Activated CD8-positive, alpha-beta memory T cell treated with anti-CD3 and anti-CD28 coated beads, Interleukin-2, amount 50 U/mL, for 48 hours (primary cell): ENCODE measurements around the gene RLF.
A peak's percentile ranks its signal among the peaks of the same experiment; 100 is the strongest.

ENCODE experiments used
- DNase-seq: peaks from one replicate; pipeline ENCODE4 v3.0.0-alpha.2; 2020

RLF gene, protein sequence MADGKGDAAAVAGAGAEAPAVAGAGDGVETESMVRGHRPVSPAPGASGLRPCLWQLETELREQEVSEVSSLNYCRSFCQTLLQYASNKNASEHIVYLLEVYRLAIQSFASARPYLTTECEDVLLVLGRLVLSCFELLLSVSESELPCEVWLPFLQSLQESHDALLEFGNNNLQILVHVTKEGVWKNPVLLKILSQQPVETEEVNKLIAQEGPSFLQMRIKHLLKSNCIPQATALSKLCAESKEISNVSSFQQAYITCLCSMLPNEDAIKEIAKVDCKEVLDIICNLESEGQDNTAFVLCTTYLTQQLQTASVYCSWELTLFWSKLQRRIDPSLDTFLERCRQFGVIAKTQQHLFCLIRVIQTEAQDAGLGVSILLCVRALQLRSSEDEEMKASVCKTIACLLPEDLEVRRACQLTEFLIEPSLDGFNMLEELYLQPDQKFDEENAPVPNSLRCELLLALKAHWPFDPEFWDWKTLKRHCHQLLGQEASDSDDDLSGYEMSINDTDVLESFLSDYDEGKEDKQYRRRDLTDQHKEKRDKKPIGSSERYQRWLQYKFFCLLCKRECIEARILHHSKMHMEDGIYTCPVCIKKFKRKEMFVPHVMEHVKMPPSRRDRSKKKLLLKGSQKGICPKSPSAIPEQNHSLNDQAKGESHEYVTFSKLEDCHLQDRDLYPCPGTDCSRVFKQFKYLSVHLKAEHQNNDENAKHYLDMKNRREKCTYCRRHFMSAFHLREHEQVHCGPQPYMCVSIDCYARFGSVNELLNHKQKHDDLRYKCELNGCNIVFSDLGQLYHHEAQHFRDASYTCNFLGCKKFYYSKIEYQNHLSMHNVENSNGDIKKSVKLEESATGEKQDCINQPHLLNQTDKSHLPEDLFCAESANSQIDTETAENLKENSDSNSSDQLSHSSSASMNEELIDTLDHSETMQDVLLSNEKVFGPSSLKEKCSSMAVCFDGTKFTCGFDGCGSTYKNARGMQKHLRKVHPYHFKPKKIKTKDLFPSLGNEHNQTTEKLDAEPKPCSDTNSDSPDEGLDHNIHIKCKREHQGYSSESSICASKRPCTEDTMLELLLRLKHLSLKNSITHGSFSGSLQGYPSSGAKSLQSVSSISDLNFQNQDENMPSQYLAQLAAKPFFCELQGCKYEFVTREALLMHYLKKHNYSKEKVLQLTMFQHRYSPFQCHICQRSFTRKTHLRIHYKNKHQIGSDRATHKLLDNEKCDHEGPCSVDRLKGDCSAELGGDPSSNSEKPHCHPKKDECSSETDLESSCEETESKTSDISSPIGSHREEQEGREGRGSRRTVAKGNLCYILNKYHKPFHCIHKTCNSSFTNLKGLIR (N-terminal part only)

DNA sequence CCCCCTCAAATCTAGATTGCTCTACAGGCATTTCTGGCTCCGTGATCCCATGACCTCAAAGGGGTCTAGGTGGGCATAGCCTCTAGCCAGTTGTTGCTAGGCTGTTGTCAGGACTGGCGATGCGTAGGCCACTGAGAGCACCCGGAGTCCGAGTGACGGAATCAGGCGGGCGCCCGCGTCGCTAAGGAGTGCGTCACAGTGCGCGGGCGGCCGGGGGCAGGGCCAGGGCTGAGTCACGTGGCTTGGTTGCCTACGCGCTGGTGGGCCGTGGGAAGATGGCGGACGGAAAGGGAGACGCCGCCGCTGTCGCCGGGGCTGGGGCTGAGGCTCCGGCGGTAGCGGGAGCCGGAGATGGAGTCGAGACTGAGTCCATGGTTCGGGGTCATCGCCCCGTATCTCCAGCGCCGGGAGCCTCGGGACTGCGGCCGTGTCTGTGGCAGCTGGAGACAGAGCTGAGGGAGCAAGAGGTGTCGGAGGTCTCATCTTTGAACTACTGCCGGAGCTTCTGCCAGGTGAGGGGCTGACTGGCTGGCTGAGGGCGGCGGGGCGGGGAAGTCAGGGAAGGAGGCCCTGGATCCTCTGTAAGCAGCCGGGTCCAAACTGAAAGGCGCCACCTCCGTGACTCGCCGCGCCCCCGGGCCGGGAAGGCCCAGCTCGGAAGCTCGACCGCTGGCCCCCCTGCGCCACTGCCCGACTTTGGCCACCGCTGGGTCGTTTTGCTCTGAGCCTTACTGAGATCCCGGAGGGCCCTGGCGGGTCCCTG is at the start of gene RLF:
TSS of gene RLF (plus strand) at position 263 of the 763 bp plus-strand sequence. CDS start at position 276, 13 bp downstream.
- DNase-seq = peak; percentile 98

DNA sequence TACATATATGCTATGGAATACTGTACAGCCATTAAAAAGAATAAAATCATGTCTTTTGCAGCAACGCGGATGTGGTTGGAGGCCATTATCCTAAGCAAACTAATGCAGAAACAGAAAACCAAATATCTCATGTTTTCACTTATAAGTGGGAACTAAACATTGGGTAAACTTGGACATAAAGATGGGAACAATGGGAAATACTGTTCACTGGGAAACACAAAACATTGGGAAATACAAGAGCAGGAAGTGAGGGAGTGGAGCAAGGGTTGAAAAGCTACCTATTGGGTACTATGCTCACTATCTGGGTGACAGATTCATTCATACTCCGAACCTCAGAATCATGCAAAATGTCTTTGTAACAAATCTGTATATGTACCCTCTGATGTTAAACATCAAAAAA is 46.8 kb upstream of the RLF start:
- no peak for DNase-seq

DNA sequence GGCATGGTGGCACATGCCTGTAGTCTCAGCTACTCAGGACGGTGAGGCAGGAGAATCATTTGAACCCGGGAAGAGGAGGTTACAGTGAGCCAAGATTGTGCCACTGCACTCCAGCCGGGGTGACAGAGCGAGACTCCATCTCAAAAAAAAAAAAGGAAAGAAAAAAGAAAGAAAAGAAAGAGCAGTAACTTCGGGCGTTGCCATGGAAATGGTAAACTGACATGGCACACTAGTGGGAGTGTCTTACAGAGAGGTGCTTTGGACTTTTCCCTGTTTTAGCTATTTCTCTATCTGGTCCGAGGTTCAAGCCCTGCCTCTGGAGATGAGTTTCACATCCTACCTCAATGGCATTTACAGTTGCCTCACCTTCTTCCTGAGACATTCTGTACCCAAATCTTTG is 41.1 kb upstream of the RLF start:
- DNase-seq = no peak

DNA sequence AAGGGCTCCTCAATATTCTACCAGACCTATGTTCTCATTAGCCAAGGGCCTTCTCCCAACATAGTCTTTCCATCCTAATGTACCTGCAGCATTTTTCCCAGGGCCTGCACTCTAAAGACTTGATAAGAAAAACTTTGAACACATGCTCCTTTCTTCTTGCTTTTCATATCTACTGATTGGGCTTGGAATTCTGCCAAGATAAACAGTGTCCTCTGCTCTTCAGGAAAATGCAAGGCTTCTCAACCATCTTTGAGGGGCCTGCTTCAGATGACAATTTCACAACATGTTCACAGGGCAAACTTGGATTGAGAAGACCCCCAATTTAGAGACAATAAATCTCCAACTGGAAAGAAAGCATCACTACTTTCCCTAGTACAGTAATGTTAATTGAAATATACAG is 38.3 kb upstream of the RLF start:
- DNase-seq = no peak

DNA sequence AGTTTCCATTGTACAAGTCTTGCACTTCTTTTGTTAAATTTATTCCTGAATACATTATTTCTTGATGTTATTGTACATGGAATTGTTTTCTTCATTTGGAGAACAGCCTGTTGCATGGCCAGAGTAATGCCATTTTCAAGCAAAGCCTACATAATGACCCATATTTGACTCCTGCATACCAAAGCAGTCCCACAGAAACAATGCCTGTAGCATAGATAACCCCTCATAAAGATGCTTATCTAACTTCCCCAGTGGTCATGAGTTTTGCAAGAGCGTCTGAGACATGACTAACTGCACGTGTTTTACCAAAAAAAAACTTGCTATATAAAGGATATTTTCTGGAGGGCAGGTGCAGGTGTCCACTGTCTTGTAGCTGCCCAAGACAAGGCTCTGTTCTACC is 30.3 kb upstream of the RLF start:
- no peak for DNase-seq

DNA sequence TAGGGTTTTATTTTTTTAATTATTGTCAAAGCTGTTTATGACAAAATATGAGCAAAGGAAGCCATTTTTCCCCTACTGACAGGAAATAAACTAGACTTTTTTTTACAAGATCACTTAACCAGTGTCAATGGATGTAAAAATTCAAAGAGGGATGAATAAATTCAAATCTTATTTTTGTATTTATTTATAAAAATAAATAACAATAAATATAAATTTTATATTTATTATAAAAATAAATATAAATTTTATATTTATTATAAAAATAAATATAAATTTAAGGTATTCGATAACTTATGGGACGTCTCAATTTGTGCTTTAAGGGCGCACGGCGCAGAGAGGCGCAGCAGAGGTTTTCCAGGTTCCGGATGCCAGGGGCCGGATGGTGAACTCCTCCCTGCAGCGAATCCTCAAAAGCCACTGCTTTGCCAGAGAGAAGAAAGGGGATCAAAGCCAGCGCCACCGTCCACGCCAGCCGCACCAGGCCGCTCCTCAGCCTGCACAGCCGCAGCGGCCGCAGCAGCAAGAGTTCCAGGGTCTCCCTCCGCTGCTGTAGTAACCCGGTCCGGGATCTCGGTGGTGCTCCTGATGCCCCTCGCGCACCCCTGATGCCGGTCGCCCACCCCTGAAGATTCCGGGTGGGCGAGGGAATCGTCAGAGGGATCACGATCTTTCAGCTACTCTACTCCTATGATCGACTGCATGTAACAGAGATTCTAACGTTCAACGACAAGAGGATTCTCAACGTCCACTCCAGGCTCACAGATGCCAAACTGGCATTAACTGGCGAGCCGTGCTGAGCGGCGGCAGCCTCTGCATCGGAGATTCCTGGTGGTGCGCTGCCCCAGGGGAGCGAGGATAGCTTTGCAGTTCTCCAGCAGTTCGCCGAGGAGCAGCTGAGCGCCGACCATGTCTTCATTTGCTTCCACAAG is 28.5 kb upstream of the RLF start:
- no peak for DNase-seq

DNA sequence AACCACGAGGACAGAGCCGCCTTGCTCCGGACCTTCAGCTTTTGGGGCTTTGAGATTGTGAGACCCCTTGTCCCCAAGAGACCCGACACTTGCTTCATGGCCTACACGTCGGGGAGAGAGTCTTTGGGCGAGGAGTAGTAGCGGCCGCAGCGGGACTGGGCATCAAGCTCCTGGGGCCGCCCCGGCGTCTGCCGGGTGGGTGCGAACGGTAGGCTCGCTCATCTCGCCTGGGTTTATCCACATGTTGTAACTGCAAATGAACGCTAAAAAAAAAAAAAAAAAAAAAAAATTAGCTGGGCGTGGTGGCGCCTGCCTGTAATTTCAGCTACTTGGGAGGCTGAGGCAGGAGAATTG is 27.9 kb upstream of the RLF start:
- no peak for DNase-seq

DNA sequence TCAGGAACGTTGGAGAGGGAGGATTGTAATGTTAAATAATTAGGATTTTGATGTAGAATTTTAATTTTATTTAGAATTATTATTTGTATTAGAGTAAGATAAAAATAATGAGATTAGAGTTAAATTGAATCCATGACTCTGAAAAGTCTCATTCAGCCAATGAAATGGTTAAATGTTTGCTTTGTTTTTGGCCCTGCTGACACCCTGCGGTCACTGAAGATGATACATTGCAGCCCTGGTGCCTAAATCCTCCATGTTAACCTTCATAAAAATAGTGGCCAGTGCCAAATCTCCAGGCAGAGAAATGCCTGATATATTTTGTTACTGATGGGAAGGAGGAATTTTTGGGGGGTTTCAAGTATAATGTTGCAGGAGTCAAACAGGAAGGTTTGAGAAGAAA is 27.3 kb upstream of the RLF start:
- no peak for DNase-seq

DNA sequence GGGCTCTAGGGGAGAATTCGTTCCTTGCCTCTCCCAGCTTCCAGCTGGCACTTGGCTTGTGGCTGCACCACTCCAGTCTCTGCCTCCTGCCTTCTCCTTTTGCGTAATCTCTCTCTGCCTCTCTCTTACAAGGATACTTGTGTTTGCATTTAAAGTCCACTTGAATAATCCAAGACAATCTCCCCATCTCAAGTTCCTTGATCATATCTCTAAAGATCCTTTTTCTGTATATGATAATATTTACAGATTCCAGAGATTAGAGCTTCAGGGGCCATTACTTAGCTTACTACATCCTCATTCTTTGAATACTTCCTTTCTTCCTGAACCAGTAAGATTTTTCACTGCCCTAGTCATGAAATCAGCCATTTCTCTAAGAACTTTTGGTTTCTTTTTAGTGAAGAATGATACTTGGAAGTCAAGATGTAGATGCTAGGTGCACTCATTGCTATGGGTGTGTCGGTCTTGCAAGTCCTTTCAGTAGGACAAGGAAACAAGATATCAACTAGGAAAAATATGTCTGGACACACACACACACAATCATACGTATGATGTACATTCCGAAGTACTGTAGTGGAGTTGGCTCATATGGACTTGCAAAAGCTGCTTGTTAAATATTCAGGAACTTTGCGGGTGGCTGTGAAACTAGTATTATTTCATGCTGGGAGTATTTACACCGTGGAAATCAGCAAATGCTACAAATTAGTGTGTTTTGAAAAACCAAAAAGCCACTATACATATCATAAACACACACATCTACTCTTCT is 20.8 kb upstream of the RLF start:
- no peak for DNase-seq

DNA sequence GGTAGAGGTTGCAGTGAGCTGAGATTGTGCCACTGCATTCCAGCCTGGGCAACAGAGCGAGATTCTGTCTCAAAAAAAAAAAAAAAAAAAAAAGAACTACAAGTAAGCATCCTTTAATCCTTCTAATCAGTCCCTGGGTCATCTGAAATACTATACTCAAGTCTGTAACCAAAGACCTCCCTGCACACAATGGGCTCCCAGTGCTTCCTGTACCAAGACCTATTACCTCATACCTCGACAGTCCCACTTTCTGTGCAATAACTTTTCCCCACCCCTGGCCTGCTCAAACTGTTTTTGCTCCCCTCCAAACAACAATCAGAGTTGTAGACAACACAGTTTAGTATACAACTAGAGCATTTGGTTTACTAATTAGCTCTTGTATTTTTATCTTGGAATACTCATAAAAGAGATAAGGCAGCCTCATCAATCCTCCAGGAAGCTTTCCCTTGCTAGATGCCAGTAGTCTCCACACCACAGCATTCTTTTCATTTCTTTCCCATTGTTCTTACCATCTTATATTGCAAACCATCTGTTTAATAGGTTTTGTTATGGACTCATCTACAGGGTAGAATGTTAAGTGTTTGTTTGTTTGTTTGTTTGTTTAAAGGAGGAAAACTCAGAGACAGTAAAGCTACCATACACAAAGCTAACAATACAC is 19.2 kb upstream of the RLF start:
- DNase-seq = no peak

DNA sequence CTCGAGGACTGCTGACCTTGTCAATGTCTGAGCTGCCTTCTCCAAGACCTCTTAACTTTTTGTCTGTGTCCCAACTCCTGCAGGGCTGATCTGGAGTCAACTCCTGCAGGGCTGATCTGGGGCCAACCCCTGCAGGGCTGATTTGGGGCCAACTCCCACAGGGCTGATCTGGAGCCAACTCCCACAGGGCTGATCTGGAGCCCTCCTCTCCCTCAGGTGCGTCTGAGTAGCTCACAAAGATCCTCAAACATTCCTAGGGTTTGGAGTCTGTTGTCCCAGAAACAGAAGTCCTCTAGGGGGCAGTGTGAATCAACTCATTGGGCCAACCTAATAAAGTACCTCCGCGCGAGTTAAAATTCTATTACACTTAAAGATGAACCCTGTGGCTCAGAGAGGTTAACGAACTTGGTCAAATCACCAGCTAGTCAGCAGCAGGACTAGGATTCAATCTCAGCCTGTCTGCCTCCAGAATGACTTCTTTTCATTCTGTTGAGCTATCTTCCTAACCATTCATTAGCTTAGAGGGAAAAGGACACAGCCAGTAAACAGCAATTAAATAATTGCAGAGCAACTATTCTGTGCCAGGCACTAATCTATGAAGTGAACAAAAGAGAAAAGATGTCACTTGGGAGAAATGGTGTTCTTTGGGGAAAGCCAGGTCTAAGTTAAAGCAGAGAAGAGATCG is 17.2 kb upstream of the RLF start:
- peak; percentile 59 for DNase-seq

DNA sequence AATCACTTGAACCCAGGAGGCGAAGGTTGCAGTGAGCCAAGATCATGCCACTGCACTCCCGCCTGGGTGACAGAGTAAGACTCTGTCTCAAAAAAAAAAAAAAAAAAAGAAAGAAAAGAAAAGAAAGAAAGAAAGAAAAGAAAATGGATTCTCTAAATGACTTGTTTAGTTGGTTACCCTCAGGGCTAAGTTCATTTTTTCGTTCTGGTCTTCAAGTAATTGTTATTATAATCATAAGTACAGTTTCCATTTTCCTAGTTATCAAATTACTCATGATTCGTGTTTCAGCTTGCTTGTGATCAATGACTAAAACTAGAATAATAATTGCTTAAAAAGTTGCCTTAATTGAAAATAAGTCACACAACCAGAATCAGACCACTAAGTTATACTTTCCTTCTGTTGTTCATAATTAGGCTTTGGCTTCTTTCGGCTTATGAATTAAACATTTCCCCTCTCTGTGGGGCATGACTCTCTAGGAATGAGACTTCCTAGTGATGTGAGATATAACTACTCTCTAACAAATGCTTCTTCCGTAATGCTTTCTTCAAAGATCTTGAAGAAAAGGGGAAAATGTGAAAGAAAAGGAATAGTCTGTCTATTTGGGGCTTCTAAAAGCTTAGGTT is 9.6 kb upstream of the RLF start:
- DNase-seq = no peak

DNA sequence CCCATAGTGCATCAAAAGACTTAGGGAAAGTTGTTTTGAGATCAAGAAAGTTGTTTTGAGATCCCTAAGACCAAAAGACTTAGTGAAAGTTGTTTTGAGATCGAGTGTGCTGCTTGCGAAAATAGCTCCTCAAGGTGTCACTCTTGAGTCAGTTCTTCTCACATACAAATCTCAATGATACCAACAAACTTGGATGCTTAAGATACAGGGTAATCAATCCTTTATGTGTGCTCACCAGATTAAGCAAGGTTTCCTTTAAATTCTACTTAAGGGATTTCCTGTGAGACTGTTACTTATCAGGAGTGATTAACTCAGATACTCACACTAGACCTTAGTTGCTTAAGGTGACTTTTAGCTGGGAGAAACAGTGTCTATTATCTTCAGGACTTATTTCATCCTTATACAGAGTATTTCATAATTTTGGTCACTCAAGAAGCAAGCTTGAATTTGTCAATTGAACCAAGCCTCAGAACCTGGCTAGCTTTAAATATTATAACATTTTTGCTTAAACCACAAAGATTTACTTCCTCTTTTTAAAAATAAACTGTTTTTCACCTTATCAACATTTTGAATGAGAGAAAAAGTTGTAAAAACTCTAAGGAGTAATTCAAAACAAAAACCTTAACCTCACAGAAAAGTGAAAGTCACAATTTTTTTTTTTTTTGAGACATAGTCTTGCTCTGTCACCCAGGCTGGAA is 8.0 kb upstream of the RLF start:
- no peak for DNase-seq

DNA sequence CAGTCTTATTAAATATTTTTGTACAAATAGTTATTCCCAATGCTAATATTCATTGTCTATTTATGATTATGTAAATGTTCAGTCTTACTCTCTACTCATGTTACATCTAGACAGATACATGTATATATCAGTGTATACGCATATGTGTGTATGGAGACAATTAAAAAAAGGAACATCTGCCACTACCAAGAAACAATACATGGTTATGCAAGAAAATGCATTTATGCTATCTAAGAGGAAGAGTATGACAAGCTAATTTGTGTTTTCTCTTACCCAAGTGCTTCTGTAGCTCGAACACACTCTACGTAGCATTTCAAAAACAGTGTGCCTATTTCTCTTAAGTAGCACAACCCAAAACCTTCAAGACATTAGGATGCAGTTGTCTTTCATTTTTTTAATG is 6.1 kb upstream of the RLF start:
- DNase-seq = no peak

DNA sequence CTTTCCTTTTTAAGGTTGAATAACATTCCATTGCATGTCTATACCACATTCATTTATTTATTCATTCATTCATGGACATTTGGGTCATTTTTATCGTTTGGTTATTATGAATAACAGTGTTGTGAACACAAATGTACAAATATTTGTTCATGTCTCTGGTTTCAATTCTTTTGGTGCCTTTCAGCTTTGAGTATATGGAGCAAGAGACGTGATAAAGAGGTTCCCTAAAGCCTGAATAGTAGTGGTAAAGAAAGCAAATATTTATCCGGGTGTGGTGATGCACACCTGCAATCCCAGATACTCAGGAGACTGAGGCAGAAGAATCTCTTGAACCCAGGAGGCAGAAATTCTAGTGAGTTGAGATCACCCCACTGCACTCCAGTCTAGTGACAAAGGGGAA is 5.3 kb upstream of the RLF start:
- no peak for DNase-seq

DNA sequence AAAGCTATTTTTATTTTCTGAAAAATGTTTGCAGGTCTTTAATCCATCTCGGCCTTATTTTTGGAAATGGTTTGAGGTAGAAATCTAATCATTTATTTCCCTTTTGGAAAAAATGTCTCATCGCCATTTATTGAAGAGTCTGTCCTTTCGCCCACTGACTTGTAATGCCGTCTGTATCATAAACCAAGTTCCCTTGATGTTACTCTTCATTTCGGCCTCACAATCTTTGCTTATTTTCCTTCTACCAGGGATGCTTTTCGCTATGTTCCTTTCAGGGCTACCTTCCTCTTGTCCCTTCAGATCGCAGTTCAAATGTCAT is 422 bp upstream of the RLF start:
- DNase-seq = no peak

DNA sequence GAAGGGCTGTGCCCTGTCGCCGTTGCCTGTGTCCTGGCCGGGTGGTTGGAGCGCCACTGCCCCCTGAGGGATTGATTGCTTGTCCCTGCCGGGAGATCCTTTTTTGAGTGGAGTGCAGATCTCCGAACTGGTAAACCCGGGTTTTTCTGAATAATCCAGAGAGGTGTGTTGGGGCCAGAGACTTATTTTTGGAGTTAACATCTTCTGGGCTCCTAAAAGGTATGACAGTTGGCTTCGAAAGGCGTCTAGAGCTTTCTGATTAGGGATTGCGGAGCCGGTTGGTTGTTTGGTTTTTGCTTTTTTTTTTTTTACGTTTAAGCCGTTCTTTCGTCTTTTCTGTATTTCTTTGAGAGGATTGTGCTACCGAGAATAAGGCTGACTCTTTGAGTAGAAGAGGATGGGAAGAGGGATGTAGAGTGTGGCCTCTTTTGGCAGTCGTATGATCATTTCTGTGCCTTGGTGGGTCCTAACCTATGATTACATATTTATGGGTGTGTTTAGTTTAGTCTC is 756 bp downstream of the RLF start:
- DNase-seq = no peak

DNA sequence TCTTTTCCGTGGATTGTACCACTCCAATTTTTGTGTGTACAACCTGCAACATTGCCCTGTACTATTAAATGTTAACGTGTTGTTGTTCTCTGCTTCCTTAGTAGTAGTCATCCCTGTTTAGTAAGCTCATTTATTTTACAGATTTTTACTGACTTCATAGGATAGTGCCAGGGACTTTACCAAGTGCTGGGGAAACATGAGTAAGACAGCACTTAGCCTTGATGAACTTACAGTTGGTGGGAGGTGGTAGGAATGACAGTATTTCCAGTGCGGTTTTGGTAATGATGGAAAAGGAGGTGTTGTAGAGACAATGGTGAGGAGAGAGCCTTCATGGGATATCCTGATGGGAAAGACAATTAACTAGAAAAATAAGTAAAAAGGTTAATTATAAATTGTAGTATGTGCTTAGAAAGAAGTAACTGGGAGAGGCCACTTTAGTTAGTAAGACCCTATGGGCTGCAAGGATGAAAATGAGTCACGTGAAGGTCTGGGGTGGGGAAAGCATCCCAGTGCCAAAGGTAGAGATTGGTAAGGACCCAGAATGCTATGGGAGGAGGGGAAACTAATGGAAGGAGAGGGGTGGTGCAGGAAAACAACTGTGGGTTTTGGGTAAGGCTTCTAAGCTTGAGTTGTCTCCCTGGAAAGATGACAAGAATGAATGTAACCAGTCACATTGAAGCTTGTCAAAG is 1.7 kb downstream of the RLF start:
- no peak for DNase-seq
